Left ventricle myocardium superior (tissue), 1 donor: ENCODE data around the gene KRT85. TPM values are rescaled to one million over a fixed set of nuclear protein-coding genes. Genes with fewer than 3 reads are reported as not detected.
A peak's percentile ranks its signal among the peaks of the same experiment; 100 is the strongest.

Experiments used
- ATAC-seq: fragments of 200-7000 bp; cut with Tn5 transposase; one replicate; pipeline ENCODE4 v1.9.1; 2020; ENCODE audit warnings: mild to moderate bottlenecking, moderate library complexity
- DNase-seq: peaks from one replicate; pipeline ENCODE4 v3.0.0-alpha.2; 2020
- intact Hi-C: fragments of 100-400 bp; cut with micrococcal nuclease; formaldehyde crosslinking; loops from one replicate; pipeline ENCODE4 v1.11.0; 2022
- total RNA-seq: library from RNA; stranded (reverse); fragmentation: NEBNext Ultra II Directional; extraction: Animal tissue kit (Norgen Biotek cat#: 25700); gene quantifications from one replicate; pipeline ENCODE4 v1.2.1, GENCODE V29; 2021
- donor health status: DM: no; HTN: yes; CAD: no; lungs with severe emphysema.

The KRT85 gene
- total RNA-seq, 1 donor from 2014 or later = not detected

- DNase-seq (no peak), ATAC-seq (no peak)
- intact Hi-C loops = no loop called here
Measured at GRCh38 chr12:52335598-52336262, 31.6 kb downstream of the KRT85 start.

GRCh38 chr12:52334185-52334584, 33.1 kb downstream of the KRT85 start:
- DNase-seq (no peak), ATAC-seq (no peak)
- intact Hi-C loops = no loop called here

GRCh38 chr12:52333321-52333720, 34.0 kb downstream of the KRT85 start:
- ATAC-seq (no peak), DNase-seq (no peak)
- intact Hi-C loops = no loop called here

GRCh38 chr12:52332381-52332780, 34.9 kb downstream of the KRT85 start:
- DNase-seq = no peak
- intact Hi-C loops = no loop called here
- ATAC-seq = no peak

- intact Hi-C loops = no loop called here
- ATAC-seq = no peak
- no peak for DNase-seq
Measured at GRCh38 chr12:52331833-52332232, 35.4 kb downstream of the KRT85 start.

- no peak for DNase-seq
- no peak for ATAC-seq
- intact Hi-C loops = no loop called here
Measured at GRCh38 chr12:52331039-52331438, 36.2 kb downstream of the KRT85 start.

GRCh38 chr12:52327830-52328500, 39.3 kb downstream of the KRT85 start:
- intact Hi-C loops = loop anchor here (5.0 kb wide), 1 partner anchor 171 kb away; no protein-coding TSS in a partner anchor
- no peak for DNase-seq
- no peak for ATAC-seq

- peak; percentile 58 for DNase-seq
- peak; percentile 96 for ATAC-seq
- intact Hi-C loops = loop anchor here (5.0 kb wide), 1 partner anchor 170 kb away; no protein-coding TSS in a partner anchor
Measured at GRCh38 chr12:52327052-52327829, 40.0 kb downstream of the KRT85 start.

GRCh38 chr12:52324153-52324444, 43.2 kb downstream of the KRT85 start:
- no peak for DNase-seq
- intact Hi-C loops = no loop called here
- no peak for ATAC-seq

- ATAC-seq (no peak), DNase-seq (no peak)
- intact Hi-C loops = no loop called here
Measured at GRCh38 chr12:52323416-52324152, 43.7 kb downstream of the KRT85 start.

- intact Hi-C loops = no loop called here
Measured at GRCh38 chr12:52323001-52323400, 44.3 kb downstream of the KRT85 start.

GRCh38 chr12:52322069-52322468, 45.2 kb downstream of the KRT85 start:
- intact Hi-C loops = no loop called here
- ATAC-seq = no peak
- DNase-seq = no peak

More at GRCh38 chr12:52323001-52323400, 44.3 kb downstream of the KRT85 start:
- no peak for DNase-seq
- no peak for ATAC-seq

GRCh38 chr12:52321418-52321817, 45.9 kb downstream of the KRT85 start:
- ATAC-seq (no peak), DNase-seq (no peak)
- intact Hi-C loops = no loop called here

GRCh38 chr12:52320784-52321400, 46.4 kb downstream of the KRT85 start, which contains the start of gene KRT83:
KRT83 (minus strand) TSS chr12:52321398; CDS start chr12:52321335, 63 bp downstream.
- intact Hi-C loops = no loop called here
- ATAC-seq (no peak), DNase-seq (no peak)

GRCh38 chr12:52319097-52319496, 48.2 kb downstream of the KRT85 start:
- DNase-seq = no peak
- ATAC-seq = no peak
- intact Hi-C loops = no loop called here

- intact Hi-C loops = no loop called here
- no peak for DNase-seq
- ATAC-seq = no peak
Measured at GRCh38 chr12:52318241-52318990, 48.9 kb downstream of the KRT85 start.

GRCh38 chr12:52317468-52318052, 49.7 kb downstream of the KRT85 start:
- no peak for ATAC-seq
- DNase-seq = no peak
- intact Hi-C loops = no loop called here

- intact Hi-C loops = no loop called here
- DNase-seq (no peak), ATAC-seq (no peak)
Measured at GRCh38 chr12:52316701-52317100, 50.6 kb downstream of the KRT85 start.
